Mesenchymal stem cell (in vitro differentiated cells and primary cell): ENCODE results near the gene TSPAN3.

Experiments
- DNase-seq: peaks from one replicate; pipeline ENCODE4 v3.0.0-alpha.2; 2013
- H2AFZ ChIP-seq: one replicate; pipeline ENCODE4 v1.6.1; 2013; ENCODE audit warnings: low read depth, mild to moderate bottlenecking, control low read depth, inconsistent platforms, low read length, moderate library complexity
- H2AK5ac ChIP-seq: 2 replicates; pipeline ENCODE4 v1.6.1; 2013; ENCODE audit warnings: low read length, moderate library complexity, mild to moderate bottlenecking, inconsistent platforms; ENCODE audit not compliant: severe bottlenecking
- H2BK120ac ChIP-seq: one replicate; pipeline ENCODE4 v1.6.1; 2013; ENCODE audit warnings: low read depth, mild to moderate bottlenecking, inconsistent platforms, low read length, moderate library complexity
- H2BK12ac ChIP-seq, 2 experiments: one replicate each; pipeline ENCODE4 v1.6.1; 2013; ENCODE audit warnings: inconsistent platforms in 2 of 2, low read length in 2 of 2, mild to moderate bottlenecking in 2 of 2, moderate library complexity in 2 of 2, control low read depth in 1 of 2
- H2BK15ac ChIP-seq: one replicate; pipeline ENCODE4 v1.6.1; 2013; ENCODE audit warnings: mild to moderate bottlenecking, low read depth, inconsistent platforms; ENCODE audit not compliant: poor library complexity, severe bottlenecking
- H2BK5ac ChIP-seq: 2 replicates; pipeline ENCODE4 v1.6.1; 2013; ENCODE audit warnings: low read depth, mild to moderate bottlenecking, low read length, control low read depth, inconsistent platforms; ENCODE audit not compliant: poor library complexity, severe bottlenecking
- H3K14ac ChIP-seq, 2 experiments: one replicate each; pipeline ENCODE4 v1.6.1; 2013; ENCODE audit warnings: inconsistent platforms in 2 of 2, low read length in 2 of 2, control low read depth in 1 of 2, mild to moderate bottlenecking in 1 of 2, moderate library complexity in 1 of 2
- H3K18ac ChIP-seq, 2 experiments: one replicate each; pipeline ENCODE4 v1.6.1; 2013; ENCODE audit warnings: inconsistent platforms in 2 of 2, low read length in 2 of 2, control low read depth in 1 of 2, low read depth in 1 of 2, mild to moderate bottlenecking in 1 of 2
- H3K23ac ChIP-seq, 2 experiments: one replicate each; pipeline ENCODE4 v1.6.1; 2013; ENCODE audit warnings: inconsistent platforms in 2 of 2, low read length in 2 of 2, mild to moderate bottlenecking in 2 of 2, moderate library complexity in 2 of 2, control low read depth in 1 of 2
- H3K27ac ChIP-seq: 2 replicates; pipeline ENCODE4 v1.5.1; 2013; ENCODE audit warnings: mild to moderate bottlenecking, moderate library complexity, low read length, control low read depth, inconsistent platforms; ENCODE audit not compliant: poor library complexity, severe bottlenecking
- H3K27me3 ChIP-seq, 2 experiments: 2 replicates each; pipeline versions ENCODE4 v1.6.1 to v1.7.0; 2013; ENCODE audit warnings: low read length in 2 of 2, mild to moderate bottlenecking in 2 of 2, moderate library complexity in 2 of 2, control low read depth in 1 of 2, inconsistent platforms in 1 of 2; ENCODE audit not compliant: control insufficient read depth in 1 of 2, insufficient read depth in 1 of 2
- H3K36me3 ChIP-seq, 2 experiments: 2 replicates each; pipeline versions ENCODE4 v1.6.1 to v1.7.0; 2013; ENCODE audit warnings: low read length in 2 of 2, control low read depth in 1 of 2, inconsistent platforms in 1 of 2, low read depth in 1 of 2, mild to moderate bottlenecking in 1 of 2; ENCODE audit not compliant: insufficient read depth in 2 of 2, control insufficient read depth in 1 of 2
- H3K4ac ChIP-seq, 2 experiments: one replicate each; pipeline ENCODE4 v1.6.1; 2013; ENCODE audit warnings: inconsistent platforms in 2 of 2, low read length in 2 of 2, mild to moderate bottlenecking in 2 of 2, moderate library complexity in 2 of 2, control low read depth in 1 of 2, low read depth in 1 of 2
- H3K4me1 ChIP-seq: 2 replicates; pipeline ENCODE4 v1.6.1; 2013; ENCODE audit warnings: low read depth, low read length, control low read depth; ENCODE audit not compliant: control insufficient read depth, insufficient read depth
- H3K4me2 ChIP-seq: 2 replicates; pipeline ENCODE4 v1.6.1; 2013; ENCODE audit warnings: low read length, mild to moderate bottlenecking, inconsistent platforms; ENCODE audit not compliant: poor library complexity, severe bottlenecking
- H3K4me3 ChIP-seq, 2 experiments: 2 replicates each; pipeline versions ENCODE4 v1.5.1 to v1.7.0; 2013; ENCODE audit warnings: low read length in 2 of 2, mild to moderate bottlenecking in 2 of 2, control low read depth in 1 of 2, low read depth in 1 of 2; ENCODE audit not compliant: insufficient read depth in 1 of 2
- H3K79me1 ChIP-seq: replicated peaks from 2 replicates; pipeline ENCODE4 v1.6.1; 2013; ENCODE audit warnings: mild to moderate bottlenecking, control low read depth, low read length, inconsistent platforms; ENCODE audit not compliant: poor library complexity, severe bottlenecking
- H3K9ac ChIP-seq: 2 replicates; pipeline ENCODE4 v1.7.0; 2013; ENCODE audit warnings: mild to moderate bottlenecking, low read length, moderate library complexity
- H3K9me3 ChIP-seq: 2 replicates; pipeline ENCODE4 v1.7.0; 2013; ENCODE audit warnings: mild to moderate bottlenecking, low read length; ENCODE audit not compliant: control insufficient read depth
- H4K8ac ChIP-seq: one replicate; pipeline ENCODE4 v1.6.1; 2013; ENCODE audit warnings: inconsistent platforms, mild to moderate bottlenecking, low read length, moderate library complexity
- H4K91ac ChIP-seq: one replicate; pipeline ENCODE4 v1.6.1; 2013; ENCODE audit warnings: mild to moderate bottlenecking, low read length, inconsistent platforms
- WGBS: methylation state at CpG from one replicate; pipeline ENCODE4 v1.1.7; 2013; ENCODE audit warnings: mixed read lengths; 5-methylcytosine and 5-hydroxymethylcytosine counted together

TSPAN3 gene

GRCh38 chr15:77042955-77043920 lies 27.7 kb downstream of the TSPAN3 start:
- no peak overlapping the region for H3K4me3 ChIP-seq
- H4K8ac ChIP-seq, result no peak overlapping the region
- no peak overlapping the region for H2BK5ac ChIP-seq
- H3K14ac ChIP-seq, result peak overlapping the region in 1 of 2 experiments; percentile 65
- no peak for DNase-seq
- no peak overlapping the region for H3K4me2 ChIP-seq
- no peak overlapping the region for H3K4ac ChIP-seq
- no peak overlapping the region for H4K91ac ChIP-seq
- H3K27ac ChIP-seq, result no peak overlapping the region
- H3K4me1 ChIP-seq, result no peaks in the 10 kb centered on the region
- H2BK120ac ChIP-seq, result no peak overlapping the region
- no peak overlapping the region for H2BK15ac ChIP-seq
- no peaks in the 10 kb centered on the region for H3K9me3 ChIP-seq
- no peak overlapping the region for H2AK5ac ChIP-seq
- H3K18ac ChIP-seq, result no peak overlapping the region
- WGBS, result 90% methylated on average over 20 of the region's 20 CpGs
- H2BK12ac ChIP-seq, result no peak overlapping the region
- no peak overlapping the region for H2AFZ ChIP-seq
- H3K23ac ChIP-seq, result no peak overlapping the region
- peaks cover 37 to 62% of the 10 kb centered on the region in 2 experiments for H3K36me3 ChIP-seq
- H3K79me1 ChIP-seq, result peaks cover 35% of the 10 kb centered on the region
- no peaks in the 10 kb centered on the region for H3K27me3 ChIP-seq
- no peak overlapping the region for H3K9ac ChIP-seq

- H2BK120ac ChIP-seq, result no peak overlapping the region
- no peaks in the 10 kb centered on the region for H3K9me3 ChIP-seq
- H3K18ac ChIP-seq, result no peak overlapping the region
- H3K4me2 ChIP-seq, result no peak overlapping the region
- no peaks in the 10 kb centered on the region for H3K27me3 ChIP-seq
- H2BK12ac ChIP-seq, result no peak overlapping the region
- H3K14ac ChIP-seq, result no peak overlapping the region
- 91% methylated on average over 8 of the region's 8 CpGs for WGBS
- no peak overlapping the region for H2BK5ac ChIP-seq
- no peak overlapping the region for H2AFZ ChIP-seq
- no peak overlapping the region for H4K8ac ChIP-seq
- peaks cover 35% of the 10 kb centered on the region for H3K79me1 ChIP-seq
- no peaks in the 10 kb centered on the region for H3K4me1 ChIP-seq
- no peak for DNase-seq
- no peak overlapping the region for H3K27ac ChIP-seq
- no peak overlapping the region for H3K4me3 ChIP-seq
- no peak overlapping the region for H2BK15ac ChIP-seq
- no peak overlapping the region for H4K91ac ChIP-seq
- H3K23ac ChIP-seq, result no peak overlapping the region
- peaks cover 44 to 57% of the 10 kb centered on the region in 2 experiments for H3K36me3 ChIP-seq
- no peak overlapping the region for H3K4ac ChIP-seq
- no peak overlapping the region for H2AK5ac ChIP-seq
- no peak overlapping the region for H3K9ac ChIP-seq
Observed at GRCh38 chr15:77042245-77042919, 28.5 kb downstream of the TSPAN3 start.

- Histone ChIP-seq H2BK5ac (no peak overlapping the region), H3K23ac (no peak overlapping the region), H2BK15ac (no peak overlapping the region), H3K14ac (no peak overlapping the region), H3K36me3 (peaks cover 50 to 55% of the 10 kb centered on the region in 2 experiments), H4K8ac (no peak overlapping the region), H2BK12ac (no peak overlapping the region), H2BK120ac (no peak overlapping the region), H3K4ac (no peak overlapping the region), H4K91ac (no peak overlapping the region), H3K27ac (no peak overlapping the region), H3K9me3 (no peaks in the 10 kb centered on the region), H3K4me3 (no peak overlapping the region), H3K4me1 (peaks cover 4% of the 10 kb centered on the region), H2AK5ac (no peak overlapping the region), H3K79me1 (peaks cover 33% of the 10 kb centered on the region), H2AFZ (no peak overlapping the region), H3K9ac (peak overlapping the region; percentile 55), H3K18ac (no peak overlapping the region), H3K27me3 (no peaks in the 10 kb centered on the region), H3K4me2 (no peak overlapping the region)
- WGBS, result 79% methylated on average over 5 of the region's 5 CpGs
- no peak for DNase-seq
Observed at GRCh38 chr15:77040673-77041072, 30.2 kb downstream of the TSPAN3 start.

GRCh38 chr15:77039848-77040247 lies 31.1 kb downstream of the TSPAN3 start:
- H2BK15ac ChIP-seq, result no peak overlapping the region
- no peak overlapping the region for H3K27ac ChIP-seq
- no peak overlapping the region for H3K23ac ChIP-seq
- H2BK120ac ChIP-seq, result no peak overlapping the region
- H3K9ac ChIP-seq, result no peak overlapping the region
- no peak overlapping the region for H3K18ac ChIP-seq
- H3K9me3 ChIP-seq, result no peaks in the 10 kb centered on the region
- WGBS, result no CpG with 5 or more reads among the region's 8 CpGs
- no peak overlapping the region for H2AK5ac ChIP-seq
- no peak for DNase-seq
- peaks cover 5% of the 10 kb centered on the region for H3K4me1 ChIP-seq
- no peak overlapping the region for H3K4me3 ChIP-seq
- H3K14ac ChIP-seq, result no peak overlapping the region
- no peak overlapping the region for H2BK5ac ChIP-seq
- H3K36me3 ChIP-seq, result peaks cover 41 to 55% of the 10 kb centered on the region in 2 experiments
- no peak overlapping the region for H2BK12ac ChIP-seq
- no peak overlapping the region for H4K91ac ChIP-seq
- H3K27me3 ChIP-seq, result no peaks in the 10 kb centered on the region
- H3K4ac ChIP-seq, result no peak overlapping the region
- no peak overlapping the region for H2AFZ ChIP-seq
- H3K4me2 ChIP-seq, result no peak overlapping the region
- H3K79me1 ChIP-seq, result peaks cover 27% of the 10 kb centered on the region
- H4K8ac ChIP-seq, result no peak overlapping the region
